Cortex of kidney (tissue), 1 donor: Measurements from ENCODE around the gene AFF3.
"Not testable (repeated sequence)": the region's sequence is repeated elsewhere in the genome, so short reads cannot be mapped to it uniquely, and the experiment has no call there.

Experiments
- DNase-seq: peaks from one replicate; lab custom pipeline; 2025; lab: John Stamatoyannopoulos, UW

The AFF3 gene

DNA sequence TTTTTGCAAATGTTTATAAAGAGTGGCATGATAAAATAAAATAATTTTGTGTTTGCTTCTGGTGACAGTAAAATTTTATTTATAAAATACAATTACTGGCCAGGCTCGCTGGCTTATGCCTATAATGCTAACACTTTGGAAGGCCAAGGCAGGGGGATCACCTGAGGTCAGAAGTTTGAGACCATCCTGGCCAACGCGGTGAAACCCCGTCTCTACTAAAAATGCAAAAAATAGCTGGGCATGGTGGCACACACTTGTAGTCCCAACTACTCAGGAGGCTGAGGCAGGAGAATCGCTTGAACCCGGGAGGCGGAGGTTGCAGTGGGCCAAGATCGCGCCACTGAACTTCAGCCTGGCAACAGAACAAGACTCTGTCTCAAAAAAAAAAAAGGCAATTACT, 480.6 kb downstream of the AFF3 start:
- DNase-seq, result not testable (repeated sequence)

DNA sequence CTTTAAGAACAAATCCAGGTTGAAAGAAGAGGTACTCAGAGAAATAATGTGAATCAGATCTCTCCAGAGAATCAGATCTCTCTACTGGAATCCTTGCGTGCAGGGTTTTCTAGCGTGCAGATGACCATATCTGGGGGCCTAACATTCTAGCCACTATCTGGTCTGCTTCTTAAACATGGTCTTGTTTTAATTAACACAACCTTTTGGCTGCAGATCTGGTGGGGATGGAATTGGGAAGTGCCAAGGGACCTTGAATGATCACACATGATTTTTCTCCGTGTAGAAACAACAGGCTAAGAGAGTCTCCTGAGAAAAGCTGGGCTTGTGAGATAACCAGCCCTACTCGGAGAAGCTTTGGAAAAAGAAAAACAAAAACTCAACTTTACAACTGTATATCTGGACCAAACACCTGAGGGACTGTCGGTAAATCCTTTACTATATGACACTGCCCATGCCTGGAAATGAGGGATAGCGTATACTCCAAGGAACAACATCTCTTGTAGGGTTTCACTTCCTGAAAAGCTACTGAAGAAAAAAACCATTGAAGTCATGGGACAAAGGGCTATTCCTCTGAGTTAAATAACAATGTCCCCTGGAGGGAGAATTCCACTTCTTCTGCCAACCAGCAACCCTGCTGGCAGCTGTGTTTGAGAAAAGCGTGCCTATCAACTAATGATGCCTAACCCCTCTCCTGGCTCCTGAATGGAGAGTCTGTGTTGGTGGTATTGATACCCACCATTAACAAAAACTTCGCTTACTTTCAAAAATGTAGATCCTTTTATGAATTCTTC, 481.6 kb downstream of the AFF3 start:
- no peak for DNase-seq

DNA sequence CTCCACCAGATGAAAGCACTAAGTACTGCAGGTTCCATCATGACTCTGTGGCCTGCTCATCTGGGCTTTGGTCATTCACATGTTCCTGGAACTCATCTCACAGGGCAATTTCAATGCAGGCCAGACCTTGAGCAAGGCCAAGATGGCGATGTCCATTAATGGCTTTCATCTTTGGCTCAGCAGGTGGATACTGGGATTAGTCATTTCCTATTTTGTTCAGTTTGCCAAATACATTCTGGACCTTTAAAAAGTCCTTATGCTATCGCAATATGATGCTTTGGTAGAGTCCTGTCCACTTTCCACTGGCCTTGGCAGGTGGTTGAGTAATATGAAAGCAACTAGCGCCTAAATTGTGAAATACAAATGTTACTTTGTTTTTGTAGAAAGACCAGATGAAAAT, 482.5 kb downstream of the AFF3 start:
- no peak for DNase-seq

DNA sequence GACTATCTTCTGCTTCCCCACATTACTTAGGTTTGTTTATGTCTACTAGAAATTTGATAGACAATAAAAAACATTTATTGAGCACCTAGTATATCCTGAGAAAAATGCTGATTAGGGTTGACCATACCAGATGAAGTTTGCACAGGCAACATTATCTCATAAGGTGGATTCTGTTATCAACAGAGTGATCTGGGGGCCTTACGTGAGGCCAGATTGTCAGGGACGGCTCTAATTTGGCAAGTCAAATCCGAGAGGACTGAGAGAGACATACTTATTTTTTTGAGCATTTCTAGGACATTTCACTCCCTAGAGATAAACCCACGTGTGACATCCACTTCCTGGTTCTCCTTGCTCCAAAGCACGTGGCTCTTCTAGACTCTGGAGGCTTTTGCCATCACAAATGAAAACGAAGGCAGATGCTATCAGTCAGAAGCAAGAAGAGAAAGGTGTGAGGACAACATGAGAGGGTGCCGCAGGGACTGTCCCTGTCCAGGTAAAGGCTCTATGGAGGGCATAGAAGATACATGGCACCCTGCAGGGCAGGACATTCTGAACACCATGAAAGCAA, 484.6 kb downstream of the AFF3 start:
- DNase-seq, result no peak

DNA sequence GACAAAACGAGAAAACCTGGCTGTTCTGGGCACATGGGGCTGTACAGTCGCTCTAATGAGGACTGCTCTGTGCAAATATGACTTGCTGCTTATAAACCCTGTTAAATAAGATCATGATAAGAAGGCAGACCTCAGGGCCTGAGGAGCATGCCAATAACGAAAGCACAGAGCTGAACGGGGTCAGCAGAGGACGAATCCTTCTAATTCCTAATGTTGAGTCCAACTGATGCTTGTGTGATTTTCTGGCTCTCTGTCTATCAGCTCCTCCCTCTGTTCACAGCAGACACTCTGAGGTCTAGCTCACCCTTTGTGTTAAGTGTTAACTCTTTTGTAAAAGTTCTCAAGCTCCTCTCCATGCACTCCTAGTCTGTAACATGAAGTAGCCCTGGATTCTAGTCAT, 485.4 kb downstream of the AFF3 start:
- no peak for DNase-seq

DNA sequence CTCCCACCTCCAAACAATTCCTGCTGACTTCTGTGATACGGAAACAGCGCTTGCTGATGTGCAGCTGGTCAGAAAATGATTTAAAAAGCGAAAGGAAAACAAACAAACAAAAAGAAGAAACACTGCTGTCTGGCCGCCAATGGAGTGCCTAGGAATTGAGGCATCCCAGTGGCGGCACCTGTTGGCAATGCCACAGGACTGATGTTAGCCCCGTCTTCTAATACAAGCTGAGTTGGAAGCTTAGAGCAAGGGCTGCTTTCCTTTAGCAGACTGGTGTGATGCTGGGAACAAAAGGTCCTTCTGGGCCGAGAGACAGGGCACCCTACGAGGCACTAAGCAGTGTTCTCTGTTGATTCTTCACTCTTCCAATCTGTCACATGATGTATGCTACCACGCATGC, 489.0 kb downstream of the AFF3 start:
- DNase-seq, result no peak

DNA sequence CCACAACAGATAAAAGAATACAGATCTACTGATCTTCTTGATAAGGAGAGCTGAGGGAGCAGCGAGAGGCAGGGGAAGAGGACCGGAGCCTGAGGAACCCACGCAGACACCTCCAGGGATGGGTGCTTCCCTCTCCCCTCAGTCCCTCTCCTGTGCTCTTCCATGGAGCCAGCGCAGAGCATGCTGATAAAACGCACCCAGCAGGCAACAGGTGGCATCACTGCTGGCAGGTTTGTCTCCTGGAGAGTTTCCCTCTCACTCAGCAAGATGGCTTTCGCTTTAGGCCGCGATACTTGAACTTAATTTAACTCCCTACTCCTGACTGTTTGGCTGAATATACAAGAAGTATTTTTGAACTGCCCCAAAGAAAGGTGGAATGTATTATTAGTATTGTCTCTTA, 489.5 kb downstream of the AFF3 start:
- DNase-seq, result no peak

DNA sequence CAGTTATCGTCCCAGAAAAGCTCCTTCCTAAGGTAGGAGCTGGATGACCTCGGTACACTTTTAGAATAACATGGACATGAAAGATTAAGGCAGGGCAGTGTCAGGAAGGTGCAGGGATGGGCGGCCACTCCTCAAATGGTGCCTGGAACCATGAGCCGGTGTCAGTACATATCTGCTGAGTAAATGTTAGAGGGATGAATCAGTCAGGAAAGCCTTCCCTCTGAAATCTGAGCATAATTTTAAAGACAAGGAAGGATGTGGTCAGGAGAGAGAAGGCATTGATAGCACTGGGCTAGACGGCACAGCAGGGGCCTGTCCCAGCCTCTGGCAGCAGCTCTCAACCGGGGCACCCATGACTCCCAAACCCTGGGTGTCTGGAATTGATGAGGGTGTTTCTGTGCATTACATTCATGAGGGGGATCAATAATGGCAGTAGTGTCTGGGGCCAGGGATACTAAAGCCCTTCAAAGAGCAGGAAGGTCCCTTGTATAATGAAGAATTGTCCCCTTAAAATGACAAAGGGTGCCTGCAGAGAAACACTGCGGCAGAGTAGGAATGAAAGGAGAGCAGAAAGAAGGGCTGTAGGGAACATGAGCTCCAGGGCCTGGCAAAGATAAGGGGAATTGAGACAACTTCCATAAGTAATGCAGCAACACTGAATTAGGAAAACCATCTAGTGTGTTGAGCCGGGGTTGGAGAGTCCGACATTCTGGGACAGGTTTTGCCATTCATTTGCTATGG, 490.3 kb downstream of the AFF3 start:
- no peak for DNase-seq

DNA sequence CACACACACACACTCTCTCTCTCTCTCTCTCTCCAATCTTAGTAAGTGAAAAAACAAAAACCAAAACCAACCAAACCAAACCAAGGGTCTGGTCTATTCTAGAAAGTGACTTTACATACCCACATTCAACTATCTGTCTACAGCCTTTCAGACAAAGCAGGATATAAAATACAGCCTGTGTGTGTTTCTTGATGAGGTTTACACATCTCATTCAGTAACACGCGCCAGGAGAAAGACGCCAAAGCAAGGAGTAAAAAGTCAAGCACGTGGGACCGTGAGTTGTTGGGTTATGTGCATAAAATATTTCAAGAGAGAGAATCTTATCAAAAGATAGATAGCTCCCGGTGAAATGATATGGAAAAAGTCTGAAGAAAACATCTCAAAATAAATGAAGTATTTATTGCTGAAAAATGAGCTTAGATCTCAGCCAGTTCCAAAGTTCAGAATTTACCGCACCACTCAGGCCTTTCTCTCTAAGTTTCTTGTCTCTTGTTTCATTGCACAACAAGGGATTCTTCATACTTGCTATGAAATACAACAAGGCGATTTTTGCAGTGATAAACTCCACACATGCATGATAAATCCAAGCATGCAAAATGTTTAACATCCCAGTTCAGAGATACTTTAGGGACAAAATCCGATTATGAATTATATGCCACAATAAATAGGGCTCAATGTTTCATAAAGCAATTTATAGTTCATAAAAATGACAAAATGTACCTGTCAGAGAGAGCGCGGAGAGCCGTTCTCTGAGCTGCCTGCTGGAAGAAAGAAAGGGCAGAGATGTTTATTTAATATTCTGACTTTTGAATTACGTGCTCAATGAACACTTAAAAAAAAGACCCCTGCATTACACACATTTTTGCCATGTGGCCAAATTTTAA, 493.2 kb downstream of the AFF3 start:
- no peak for DNase-seq

DNA sequence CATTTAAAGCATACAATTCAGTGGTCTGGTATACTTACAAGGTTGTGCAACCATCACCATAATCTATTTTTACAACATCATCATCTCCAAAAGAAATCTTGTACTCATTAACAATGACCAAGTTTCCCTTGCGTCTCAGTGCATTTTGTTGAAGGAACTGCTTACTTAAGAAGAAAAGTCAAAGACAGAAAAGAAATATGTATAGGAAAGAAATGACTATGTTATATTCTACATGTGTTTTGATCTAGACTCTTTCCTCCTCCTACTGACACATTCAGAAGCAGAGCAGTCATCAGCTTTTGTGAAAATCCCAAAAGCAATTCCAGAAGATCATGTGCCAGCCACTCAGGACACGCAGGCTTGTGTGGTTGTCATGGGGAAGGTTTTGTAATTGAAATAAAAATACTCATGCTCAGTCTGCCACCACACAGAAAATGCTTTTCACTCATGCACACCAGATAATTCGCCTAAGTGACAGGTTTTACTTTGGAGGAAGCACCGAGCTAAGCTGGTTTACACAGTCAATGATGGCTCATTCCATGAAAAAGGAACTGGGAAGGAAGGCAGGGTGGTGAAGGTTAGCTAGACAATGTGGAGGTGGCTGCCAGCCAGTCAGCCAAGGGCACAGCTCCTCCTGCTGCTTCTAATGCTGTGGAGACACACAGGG, 494.1 kb downstream of the AFF3 start:
- DNase-seq, result no peak

DNA sequence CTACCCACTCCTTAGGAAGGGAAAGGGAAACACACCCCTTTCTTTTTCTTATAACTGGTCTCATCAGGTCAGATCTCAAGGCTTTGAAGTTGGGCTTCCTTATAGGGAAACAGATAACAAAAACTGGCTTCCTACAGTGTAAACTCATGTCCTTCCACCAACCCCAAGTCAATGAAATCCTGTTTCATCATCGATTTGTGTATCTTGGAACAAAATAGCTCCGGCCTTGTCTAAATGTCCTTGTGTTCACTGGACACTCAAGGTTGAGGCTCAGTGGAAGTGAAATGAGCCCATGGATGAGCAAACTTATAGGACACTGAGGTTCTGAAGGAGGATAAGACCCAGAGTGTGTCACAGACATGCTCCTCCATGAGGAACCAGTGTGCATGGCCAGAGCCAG, 496.4 kb downstream of the AFF3 start:
- no peak for DNase-seq

DNA sequence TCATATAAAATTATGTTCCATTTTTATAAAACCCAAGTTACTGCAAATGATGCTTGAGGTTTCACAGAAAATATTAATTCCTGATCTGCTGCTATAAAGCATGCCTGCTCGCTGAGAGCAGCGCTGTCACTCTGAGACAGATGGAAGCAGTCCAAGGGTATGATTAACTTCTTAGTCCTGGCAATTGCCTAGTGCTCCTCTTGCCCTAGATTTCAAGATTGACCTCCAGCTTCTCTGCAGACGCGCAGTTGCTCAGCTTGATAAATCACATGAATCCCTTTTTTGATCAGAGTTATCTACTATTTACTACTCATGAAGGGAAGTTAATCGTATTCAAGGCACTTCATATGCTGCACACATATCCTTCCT, 498.0 kb downstream of the AFF3 start:
- DNase-seq, result no peak

DNA sequence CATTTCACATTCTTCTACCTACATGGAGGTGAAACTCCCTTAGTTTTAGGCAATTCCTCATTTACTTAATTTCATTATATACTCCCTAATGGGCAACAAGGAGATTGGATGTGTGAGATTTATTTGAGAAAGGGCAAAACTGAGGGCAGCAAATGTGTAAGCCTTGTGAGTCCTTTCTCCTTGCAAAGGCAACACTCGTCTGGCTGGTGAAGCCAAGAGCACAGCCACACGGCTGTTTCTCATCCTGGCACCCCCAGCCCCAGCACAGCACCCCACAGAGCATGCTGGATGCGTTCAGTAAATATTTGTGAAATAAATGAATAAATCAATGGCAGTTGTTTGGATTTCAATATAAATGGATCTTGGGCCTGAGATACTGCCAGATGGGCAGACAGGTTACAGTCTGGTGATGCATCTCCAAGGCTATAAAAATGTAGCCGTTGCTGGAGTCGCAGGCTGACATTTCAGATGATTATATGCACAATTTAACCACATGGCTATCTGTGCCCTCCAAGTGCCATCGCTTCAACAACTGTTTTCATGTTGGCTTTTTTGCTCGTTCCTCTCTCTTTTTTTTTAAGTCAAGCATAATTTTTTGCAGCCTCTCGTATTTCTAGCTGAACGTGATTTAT, 498.5 kb downstream of the AFF3 start:
- DNase-seq, result no peak

DNA sequence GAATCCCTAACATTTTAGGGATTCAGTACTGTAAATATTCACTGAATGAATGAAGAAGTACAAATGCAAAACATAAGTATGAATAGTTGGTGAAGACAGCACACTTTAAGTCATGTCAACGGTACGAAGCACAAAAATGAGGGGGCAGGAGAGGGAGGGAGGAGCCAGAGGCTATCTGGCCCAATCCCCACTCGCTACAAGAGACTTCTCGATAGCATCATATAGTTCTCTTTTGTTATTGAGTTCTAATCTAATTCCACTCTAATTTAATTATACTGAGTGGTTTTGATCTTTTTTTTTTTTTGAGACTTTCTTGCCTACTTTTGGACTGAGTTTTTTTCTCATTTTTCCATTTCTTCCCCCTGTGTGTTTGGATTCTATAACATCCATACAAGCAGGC, 500.4 kb downstream of the AFF3 start:
- no peak for DNase-seq

DNA sequence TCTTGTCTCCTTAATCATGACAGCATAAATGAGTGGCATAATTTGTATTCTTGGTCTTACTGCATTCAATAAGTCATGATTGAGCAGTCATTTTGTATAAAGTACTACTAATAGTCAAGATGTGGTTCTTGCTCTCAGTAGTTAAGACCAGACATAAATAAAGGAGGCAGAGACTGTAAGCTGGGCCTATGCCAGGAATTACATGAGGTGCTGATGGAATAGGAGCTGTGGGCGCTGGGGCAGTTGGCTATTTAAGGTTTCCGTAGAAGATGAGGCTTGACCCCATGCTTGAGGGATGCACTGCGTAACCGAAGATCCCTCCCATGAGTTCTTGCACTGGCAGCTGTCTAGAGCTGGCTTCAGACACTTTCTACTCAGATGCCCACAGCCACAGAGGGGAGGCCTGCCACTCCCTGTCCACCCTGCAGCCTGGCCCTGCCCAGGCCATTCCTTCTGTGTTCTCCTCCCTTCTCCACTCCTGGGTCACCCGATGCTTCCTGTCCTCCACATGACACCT, 501.7 kb downstream of the AFF3 start:
- no peak for DNase-seq

DNA sequence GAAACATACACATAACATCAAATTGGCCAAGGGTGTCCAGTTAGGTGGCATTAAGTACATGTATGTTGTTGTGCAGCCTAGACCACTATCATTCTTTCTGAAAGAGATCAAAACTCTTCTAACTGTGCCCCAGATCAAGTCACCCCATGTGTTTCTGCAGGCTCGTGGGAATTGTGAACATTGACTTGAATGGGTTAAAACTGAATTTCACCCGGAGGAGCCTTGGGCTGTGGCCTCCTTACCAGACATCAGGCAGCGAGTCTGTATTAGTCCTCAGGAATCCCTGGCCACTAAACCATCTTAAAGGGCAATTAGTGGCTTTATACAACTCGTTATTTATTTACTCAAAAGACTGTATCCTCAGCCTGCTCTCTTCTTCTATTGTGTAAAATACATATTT, 503.6 kb downstream of the AFF3 start:
- DNase-seq, result no peak

DNA sequence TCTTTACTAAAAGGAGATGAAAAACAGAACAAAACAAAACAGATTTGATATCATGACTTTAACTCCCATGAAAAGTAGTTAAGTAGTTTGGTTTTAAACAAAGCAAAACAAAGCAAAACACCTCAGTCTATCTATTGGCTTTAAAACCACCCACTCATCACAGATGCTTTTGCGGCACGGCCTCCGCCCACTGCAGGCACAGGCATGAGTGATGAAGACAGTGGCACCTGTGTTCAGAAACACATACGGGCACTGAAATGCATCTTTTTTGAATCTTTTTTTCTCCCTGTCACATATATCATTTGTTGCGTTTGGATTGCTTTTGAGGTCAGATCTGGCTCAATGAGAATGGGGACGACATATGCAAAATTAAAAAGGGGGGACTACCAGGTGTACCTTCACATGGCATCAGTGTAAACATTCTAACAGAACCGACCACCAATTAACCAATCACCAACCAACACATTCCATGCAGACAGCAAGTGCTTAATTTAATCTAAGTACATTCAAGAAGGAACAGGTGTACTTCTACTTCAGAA, 505.2 kb downstream of the AFF3 start:
- DNase-seq, result no peak

DNA sequence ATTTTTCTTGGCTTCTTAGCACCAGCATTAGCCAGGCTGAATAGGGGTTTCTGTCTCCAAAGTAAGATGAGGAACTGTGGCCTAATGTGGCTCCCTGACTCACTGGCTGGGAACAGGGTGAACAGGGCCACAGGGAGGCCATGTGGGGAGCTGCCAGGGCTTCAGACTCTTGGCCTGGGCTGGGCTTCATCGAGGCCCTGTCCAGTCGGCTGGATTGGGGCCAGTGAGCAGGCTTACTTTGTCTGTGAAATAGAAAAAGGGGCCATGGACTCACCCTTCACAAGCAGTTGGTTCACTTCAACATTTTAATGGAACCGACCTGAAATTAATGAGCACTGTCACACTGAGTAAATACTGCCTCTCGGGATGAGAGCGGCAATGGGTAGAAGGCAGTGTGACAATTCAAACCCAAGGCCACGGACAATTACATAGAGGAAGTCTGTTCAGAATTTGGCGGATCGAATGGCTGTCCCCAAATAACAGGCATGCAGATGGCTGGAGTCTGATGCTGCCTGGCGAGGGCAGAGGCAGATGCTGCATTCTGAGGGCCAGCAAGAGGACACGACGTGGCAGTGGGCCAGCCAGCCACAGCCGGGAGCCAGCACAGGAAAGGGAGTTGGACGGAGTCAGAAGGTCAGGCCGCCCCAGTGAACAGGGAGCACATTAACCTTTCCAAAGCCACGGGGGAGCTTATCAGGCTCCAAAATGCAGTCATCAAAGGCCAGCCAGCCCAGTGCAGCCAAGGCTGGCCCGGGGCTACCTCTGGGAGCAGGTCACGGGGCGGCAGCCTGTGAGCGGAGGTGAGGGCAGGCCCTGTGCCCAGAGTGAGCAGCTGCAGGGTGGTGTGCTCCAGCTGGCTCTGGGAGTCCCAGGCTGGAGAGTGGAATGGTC, 506.0 kb downstream of the AFF3 start:
- no peak for DNase-seq

DNA sequence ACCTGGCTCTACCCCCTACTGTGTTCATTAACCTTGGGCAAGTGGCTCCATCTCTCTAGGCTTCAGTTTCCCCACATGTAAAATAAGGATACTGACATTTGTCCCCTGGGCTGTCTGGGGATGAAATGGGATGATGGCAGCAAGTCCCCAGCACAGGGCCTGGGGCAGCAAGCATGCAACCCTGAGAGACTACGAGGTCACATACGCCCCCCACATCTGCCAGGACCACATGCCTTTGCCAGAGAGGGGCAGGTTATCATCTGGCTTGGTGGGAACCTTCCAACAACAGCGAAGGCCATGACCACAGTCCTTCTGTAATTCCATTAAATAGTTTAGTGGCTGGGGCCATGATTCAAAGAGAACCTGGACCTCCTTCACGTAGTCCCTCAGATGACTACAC, 506.7 kb downstream of the AFF3 start:
- DNase-seq, result no peak

DNA sequence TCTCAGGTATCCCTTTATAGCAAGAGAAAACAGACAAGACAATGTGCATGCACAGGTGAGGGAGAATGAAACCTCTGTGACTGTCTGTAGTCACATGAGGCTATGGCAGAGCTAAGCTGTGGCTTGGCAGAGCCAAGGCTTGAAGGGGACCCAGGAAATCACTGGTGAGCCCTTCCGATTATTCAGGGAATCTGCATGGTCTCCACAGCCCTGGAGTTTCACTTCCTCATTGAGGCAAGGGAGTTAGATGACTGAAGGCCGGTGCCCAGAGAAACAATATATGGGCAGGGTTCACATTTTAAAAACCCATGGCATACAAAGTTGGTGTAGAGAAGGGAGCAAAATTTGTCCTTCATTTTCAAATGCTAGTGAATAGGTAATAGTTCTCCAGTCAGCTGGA, 508.2 kb downstream of the AFF3 start:
- no peak for DNase-seq
